Neuronal stem cell (in vitro differentiated cells): Measurements from ENCODE around the gene CLK3. TPM values are rescaled to one million over a fixed set of nuclear protein-coding genes. Genes with fewer than 3 reads are reported as not detected.

Experiments
- DNase-seq: peaks from one replicate; pipeline ENCODE4 v3.0.0-alpha.2; 2013; ENCODE audit warnings: low spot score
- H2AFZ ChIP-seq: one replicate; pipeline ENCODE4 v1.6.1; 2013; ENCODE audit warnings: mild to moderate bottlenecking, low read length, inconsistent platforms
- H2AK5ac ChIP-seq: 2 replicates; pipeline ENCODE4 v1.6.1; 2013; ENCODE audit warnings: low read depth, mild to moderate bottlenecking, inconsistent platforms, low read length, moderate library complexity, mixed read lengths
- H2BK120ac ChIP-seq: 2 replicates; pipeline ENCODE4 v1.6.1; 2013; ENCODE audit warnings: low read depth, mild to moderate bottlenecking, inconsistent platforms, low read length, moderate library complexity, mixed read lengths
- H2BK12ac ChIP-seq: one replicate; pipeline ENCODE4 v1.6.1; 2013; ENCODE audit warnings: low read length, inconsistent platforms
- H2BK15ac ChIP-seq: 2 replicates; pipeline ENCODE4 v1.6.1; 2013; ENCODE audit warnings: mild to moderate bottlenecking, low read length, inconsistent platforms, mixed read lengths
- H2BK5ac ChIP-seq: one replicate; pipeline ENCODE4 v1.6.1; 2013; ENCODE audit warnings: inconsistent platforms, mild to moderate bottlenecking, low read length, moderate library complexity
- H3K14ac ChIP-seq: one replicate; pipeline ENCODE4 v1.6.1; 2013; ENCODE audit warnings: low read length, inconsistent platforms
- H3K18ac ChIP-seq: 2 replicates; pipeline ENCODE4 v1.6.1; 2013; ENCODE audit warnings: low read length, inconsistent platforms
- H3K23ac ChIP-seq: 2 replicates; pipeline ENCODE4 v1.6.1; 2013; ENCODE audit warnings: low read depth, mild to moderate bottlenecking, mixed read lengths, low read length, inconsistent platforms; ENCODE audit not compliant: poor library complexity
- H3K27ac ChIP-seq: replicated peaks from 3 replicates; pipeline ENCODE4 v1.5.1; 2013; ENCODE audit warnings: low read length, inconsistent platforms
- H3K27me3 ChIP-seq, 3 experiments: 2 replicates each; pipeline ENCODE4 v1.6.1; 2013; ENCODE audit warnings: low read length in 3 of 3, mild to moderate bottlenecking in 2 of 3, inconsistent platforms in 1 of 3, low read depth in 1 of 3, mixed read lengths in 1 of 3, moderate library complexity in 1 of 3; ENCODE audit not compliant: control insufficient read depth in 3 of 3, insufficient read depth in 3 of 3
- H3K36me3 ChIP-seq, 2 donors: replicated peaks in 1 of 2; 2 replicates each; pipeline ENCODE4 v1.6.1; 2013; ENCODE audit warnings: low read length in 2 of 2; ENCODE audit not compliant: control insufficient read depth in 2 of 2, insufficient read depth in 2 of 2
- H3K4ac ChIP-seq: 2 replicates; pipeline ENCODE4 v1.6.1; 2013; ENCODE audit warnings: inconsistent platforms, mild to moderate bottlenecking, low read length, moderate library complexity
- H3K4me1 ChIP-seq, 2 donors: 1 replicate in 1 of 2; 2 replicates in 1 of 2; pipeline ENCODE4 v1.6.1; 2013; ENCODE audit warnings: low read length in 2 of 2, low read depth in 1 of 2; ENCODE audit not compliant: control insufficient read depth in 2 of 2, insufficient read depth in 1 of 2
- H3K4me2 ChIP-seq: one replicate; pipeline ENCODE4 v1.6.1; 2013; ENCODE audit warnings: mild to moderate bottlenecking, low read length, inconsistent platforms; ENCODE audit not compliant: insufficient read depth, poor library complexity, severe bottlenecking
- H3K4me3 ChIP-seq, 2 donors: 2 replicates each; pipeline ENCODE4 v1.5.1; 2013; ENCODE audit warnings: low read length in 2 of 2, mild to moderate bottlenecking in 2 of 2, inconsistent platforms in 1 of 2, moderate library complexity in 1 of 2
- H3K79me1 ChIP-seq: one replicate; pipeline ENCODE4 v1.6.1; 2013; ENCODE audit warnings: low read depth, mild to moderate bottlenecking, inconsistent platforms, low read length, moderate library complexity
- H3K9ac ChIP-seq: one replicate; pipeline ENCODE4 v1.6.1; 2013; ENCODE audit warnings: mild to moderate bottlenecking, low read depth, low read length, inconsistent platforms; ENCODE audit not compliant: poor library complexity
- H3K9me3 ChIP-seq, 2 donors: replicated peaks in 1 of 2; 2 replicates each; pipeline versions ENCODE3 to v1.6.1; 2013; ENCODE audit warnings: low read length in 2 of 2, mild to moderate bottlenecking in 2 of 2, inconsistent platforms in 1 of 2, low read depth in 1 of 2, mixed read lengths in 1 of 2, moderate library complexity in 1 of 2; ENCODE audit not compliant: control insufficient read depth in 2 of 2, insufficient read depth in 1 of 2
- H4K8ac ChIP-seq: one replicate; pipeline ENCODE4 v1.6.1; 2013; ENCODE audit warnings: low read depth, mild to moderate bottlenecking, inconsistent platforms, low read length, moderate library complexity
- H4K91ac ChIP-seq: one replicate; pipeline ENCODE4 v1.6.1; 2013; ENCODE audit warnings: low read length, low read depth, mild to moderate bottlenecking, inconsistent platforms; ENCODE audit not compliant: poor library complexity
- WGBS, 2 donors: extraction: QIAGEN DNeasy Blood & Tissue Kit; methylation state at CpG; one replicate each; pipeline ENCODE4 v1.1.7; 2013; ENCODE audit warnings: missing lambda C conversion rate in 2 of 2, mixed read lengths in 1 of 2; ENCODE audit not compliant: insufficient read length in 2 of 2, insufficient replicate concordance in 1 of 2; ENCODE audit errors: extremely low coverage in 2 of 2; 5-methylcytosine and 5-hydroxymethylcytosine counted together
- polyA plus RNA-seq, 2 experiments: library from polyadenylated mRNA; stranded (reverse); fragments of 200-250 nt; gene quantifications; one replicate each; pipeline ENCODE4 v1.2.3, GENCODE V29; 2013

The CLK3 gene
- 63.5 TPM for polyA plus RNA-seq (2013, experiment 1 of 2)
- 65.4 TPM for polyA plus RNA-seq (2013, experiment 2 of 2)

GRCh38 chr15:74615508-74616365, at the start of gene CLK3:
CLK3 (plus strand) TSS chr15:74615836; CDS start chr15:74619197, 3,361 bp downstream.
- no CpG with 5 or more reads among the region's 91 CpGs for WGBS, 2 donors
- H3K27ac ChIP-seq, result peak within 1 kb of the TSS; percentile 90

GRCh38 chr15:74568594-74568993, 47.0 kb upstream of the CLK3 start:
- Histone ChIP-seq H2BK120ac (no peak overlapping the region), H3K36me3 (peaks cover 20 to 91% of the 10 kb centered on the region in 2 donors), H3K4ac (no peak overlapping the region), H3K4me2 (no peak overlapping the region), H3K27me3 (no peaks in the 10 kb centered on the region), H3K9me3 (no peaks in the 10 kb centered on the region), H2BK5ac (no peak overlapping the region), H2AK5ac (no peak overlapping the region), H2BK12ac (no peak overlapping the region), H4K91ac (no peak overlapping the region), H4K8ac (no peak overlapping the region), H3K9ac (no peak overlapping the region), H3K18ac (no peak overlapping the region), H3K4me1 (peaks cover 0 to 15% of the 10 kb centered on the region in 2 donors), H2BK15ac (no peak overlapping the region), H3K14ac (no peak overlapping the region), H3K27ac (no peak overlapping the region), H3K79me1 (peaks cover 4% of the 10 kb centered on the region), H3K23ac (no peak overlapping the region), H3K4me3 (no peak overlapping the region), H2AFZ (no peak overlapping the region)
- DNase-seq, result no peak
- no CpG with 5 or more reads among the region's 1 CpG for WGBS, 2 donors

More at GRCh38 chr15:74615508-74616365, at the start of gene CLK3:
- H3K23ac ChIP-seq, result peak within 1 kb of the TSS; percentile 83
- H2BK12ac ChIP-seq, result peak within 1 kb of the TSS; percentile 50
- H2BK15ac ChIP-seq, result peak within 1 kb of the TSS; percentile 21
- H3K9ac ChIP-seq, result peak within 1 kb of the TSS; percentile 93
- H3K4me2 ChIP-seq, result peak within 1 kb of the TSS; percentile 93
- DNase-seq, result peak; percentile 95
- peaks cover 6 to 9% of the 10 kb centered on the region in 2 donors for H3K4me1 ChIP-seq
- peak within 1 kb of the TSS; percentile 96 for H3K18ac ChIP-seq
- H2BK120ac ChIP-seq, result peak within 1 kb of the TSS; percentile 56
- H4K8ac ChIP-seq, result no peak within 1 kb of the TSS
- no peak within 1 kb of the TSS for H4K91ac ChIP-seq
- peak within 1 kb of the TSS; percentile 81 to 92 for H3K4me3 ChIP-seq
- peak within 1 kb of the TSS; percentile 98 for H2AFZ ChIP-seq
- peaks cover 18% of the 10 kb centered on the region for H3K79me1 ChIP-seq
- H3K9me3 ChIP-seq, result no peaks in the 10 kb centered on the region
- peak within 1 kb of the TSS; percentile 85 for H2BK5ac ChIP-seq
- peaks cover 17 to 30% of the 10 kb centered on the region in 2 donors for H3K36me3 ChIP-seq
- H3K27me3 ChIP-seq, result peaks cover 0 to 3% (median 0%) of the 10 kb centered on the region in 3 experiments
- peak within 1 kb of the TSS; percentile 65 for H3K14ac ChIP-seq
- peak within 1 kb of the TSS; percentile 41 for H2AK5ac ChIP-seq
- H3K4ac ChIP-seq, result peak within 1 kb of the TSS; percentile 71

DNA sequence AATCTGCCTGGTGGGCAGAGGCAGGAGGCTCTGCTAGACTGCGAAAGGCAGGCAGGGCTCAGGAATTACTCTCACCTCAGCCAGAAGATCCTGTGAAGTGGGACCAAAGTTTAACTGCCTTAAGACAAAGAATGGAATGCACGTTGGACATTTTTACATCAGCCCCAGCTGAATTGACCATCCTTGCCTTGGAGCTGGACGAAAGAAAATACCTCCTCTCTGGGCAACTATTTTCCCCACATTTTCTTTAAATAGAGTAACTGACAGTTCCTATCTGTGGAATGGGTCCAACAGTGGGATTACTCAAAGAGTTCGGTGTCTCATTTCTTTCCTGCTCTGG, 45.9 kb upstream of the CLK3 start:
- H3K18ac ChIP-seq, result no peak overlapping the region
- no peak overlapping the region for H4K91ac ChIP-seq
- H3K23ac ChIP-seq, result no peak overlapping the region
- DNase-seq, result no peak
- H2BK5ac ChIP-seq, result no peak overlapping the region
- no peak overlapping the region for H3K27ac ChIP-seq
- no peaks in the 10 kb centered on the region for H3K27me3 ChIP-seq
- WGBS, 2 donors, result no CpG with 5 or more reads among the region's 4 CpGs
- no peak overlapping the region for H3K4me3 ChIP-seq
- H3K36me3 ChIP-seq, result peaks cover 25 to 91% of the 10 kb centered on the region in 2 donors
- no peak overlapping the region for H3K4ac ChIP-seq
- no peaks in the 10 kb centered on the region for H3K9me3 ChIP-seq
- H2AK5ac ChIP-seq, result no peak overlapping the region
- H4K8ac ChIP-seq, result no peak overlapping the region
- H3K4me2 ChIP-seq, result no peak overlapping the region
- H3K4me1 ChIP-seq, result peaks cover 0 to 12% of the 10 kb centered on the region in 2 donors
- H3K14ac ChIP-seq, result no peak overlapping the region
- H3K9ac ChIP-seq, result no peak overlapping the region
- peaks cover 2% of the 10 kb centered on the region for H3K79me1 ChIP-seq
- H2AFZ ChIP-seq, result no peak overlapping the region
- no peak overlapping the region for H2BK120ac ChIP-seq
- no peak overlapping the region for H2BK15ac ChIP-seq
- no peak overlapping the region for H2BK12ac ChIP-seq

GRCh38 chr15:74571191-74571590, 44.4 kb upstream of the CLK3 start:
- Histone ChIP-seq H3K18ac (no peak overlapping the region), H4K91ac (no peak overlapping the region), H3K4me2 (no peak overlapping the region), H2AK5ac (no peak overlapping the region), H2BK5ac (no peak overlapping the region), H2BK12ac (no peak overlapping the region), H3K4ac (no peak overlapping the region), H3K4me1 (peaks cover 0 to 8% of the 10 kb centered on the region in 2 donors), H3K36me3 (peaks cover 32 to 92% of the 10 kb centered on the region in 2 donors), H3K27me3 (no peaks in the 10 kb centered on the region), H3K9ac (no peak overlapping the region), H3K27ac (no peak overlapping the region), H2BK120ac (no peak overlapping the region), H3K4me3 (no peak overlapping the region), H3K23ac (no peak overlapping the region), H4K8ac (no peak overlapping the region), H2AFZ (no peak overlapping the region), H3K9me3 (no peaks in the 10 kb centered on the region), H3K14ac (no peak overlapping the region), H2BK15ac (no peak overlapping the region), H3K79me1 (peaks cover 2% of the 10 kb centered on the region)
- DNase-seq, result no peak
- no CpG with 5 or more reads among the region's 3 CpGs for WGBS, 2 donors
